Spleen (tissue), 7 donors: ENCODE measurements around the gene CCDC7.

Experiments used
- CTCF ChIP-seq, 11 experiments: fragments of 200-600 bp in 7 of 11; fragments of 450-650 bp in 4 of 11; sonication (generic) in 4 of 11; IDR thresholded peaks in 8 of 11; conservative IDR thresholded peaks in 3 of 11; 1 replicate in 7 of 11; 2 replicates in 4 of 11; pipeline versions ENCODE4 v1.4.0 to v1.8.0; 2016 to 2021; ENCODE audit warnings: antibody characterized with exemption in 11 of 11, inconsistent platforms in 4 of 11, mild to moderate bottlenecking in 1 of 11
- POLR2A ChIP-seq, 3 donors: fragments of 450-650 bp; IDR thresholded peaks; one replicate each; pipeline ENCODE4 v1.5.1; 2017; ENCODE audit warnings: antibody characterized with exemption in 3 of 3, mild to moderate bottlenecking in 1 of 3
- POLR2AphosphoS5 ChIP-seq, 3 donors: sonication (generic); formaldehyde crosslinking; IDR thresholded peaks; one replicate each; pipeline ENCODE4 v1.5.1; 2017; ENCODE audit warnings: antibody characterized with exemption in 3 of 3
- donor health status: DM: no; HTN: no; CAD: no; lungs with moderate emphysema.
- donor health status: DM: no; HTN: no; CAD: no.
- donor health status: DM: no; HTN: no; CAD: no.

- TF ChIP-seq CTCF (IDR thresholded peaks at IDR 0.05 in 8 of 11, conservative IDR thresholded peaks at IDR 0.05 in 3 of 11) (no peak), POLR2A (IDR thresholded peaks at IDR 0.05) (no peak), POLR2AphosphoS5 (IDR thresholded peaks at IDR 0.05) (no peak)
Measured at GRCh38 chr10:32887481-32887880, 441.5 kb downstream of the CCDC7 start.
